B cell (primary cell): ENCODE data around the gene ZFP90. TPM values are rescaled to one million over a fixed set of nuclear protein-coding genes. Genes with fewer than 3 reads are reported as not detected.

Experiments
- ATAC-seq: fragments of 200-7000 bp; cut with Tn5 transposase; one replicate; pipeline ENCODE4 v1.10.0; 2021; ENCODE audit warnings: low read depth, mild to moderate bottlenecking, moderate number of reproducible peaks, moderate library complexity
- CTCF ChIA-PET: fragments of 350-600 bp; sonication (Branson Sonifier 250); formaldehyde crosslinking; loops from one replicate; lab custom pipeline; 2021; ENCODE audit warnings: antibody characterized with exemption, inconsistent platforms; lab: Charles Lee
- POLR2A ChIA-PET: fragments of 350-600 bp; sonication (Branson Sonifier 250); formaldehyde crosslinking; loops from one replicate; lab custom pipeline; 2021; ENCODE audit warnings: antibody characterized with exemption; lab: Charles Lee
- DNase-seq: peaks from one replicate; pipeline ENCODE4 v3.0.0; 2013
- H2AFZ ChIP-seq: 2 replicates; pipeline ENCODE4 v1.6.1; 2012; ENCODE audit warnings: mild to moderate bottlenecking, low read depth, low read length; ENCODE audit not compliant: insufficient read depth, poor library complexity, severe bottlenecking
- H3K27ac ChIP-seq, 2 donors: 1 replicate in 1 of 2; 2 replicates in 1 of 2; pipeline ENCODE4 v1.5.1; 2012 to 2013; ENCODE audit warnings: low read length in 2 of 2, mild to moderate bottlenecking in 2 of 2, moderate library complexity in 1 of 2
- H3K27me3 ChIP-seq, 4 experiments: fragments of 200-600 bp in 1 of 4; sonication (generic) in 1 of 4; replicated peaks in 1 of 4; 1 replicate in 2 of 4; 2 replicates in 2 of 4; pipeline versions ENCODE4 v1.6.1 to v1.7.0; 2013 to 2016; ENCODE audit warnings: low read length in 3 of 4, mild to moderate bottlenecking in 2 of 4, mixed read lengths in 1 of 4, moderate library complexity in 1 of 4; ENCODE audit not compliant: insufficient read depth in 4 of 4, control insufficient read depth in 3 of 4; ENCODE audit errors: control extremely low read depth in 1 of 4
- H3K36me3 ChIP-seq, 2 experiments: replicated peaks in 1 of 2; 1 replicate in 1 of 2; 2 replicates in 1 of 2; pipeline versions ENCODE4 v1.6.1 to v1.7.1; 2013; ENCODE audit warnings: low read length in 1 of 2; ENCODE audit not compliant: insufficient read depth in 2 of 2, control insufficient read depth in 1 of 2; ENCODE audit errors: control extremely low read depth in 1 of 2, extremely low read depth in 1 of 2
- H3K4me1 ChIP-seq, 2 donors: fragments of 200-600 bp in 1 of 2; sonication (generic) in 1 of 2; 1 replicate in 1 of 2; 2 replicates in 1 of 2; pipeline versions ENCODE4 v1.5.1 to v1.6.1; 2013 to 2017; ENCODE audit warnings: low read length in 2 of 2; ENCODE audit not compliant: control insufficient read depth in 2 of 2, insufficient read depth in 2 of 2
- H3K4me2 ChIP-seq: replicated peaks from 2 replicates; pipeline ENCODE3; 2012; ENCODE audit warnings: mild to moderate bottlenecking, low read depth, low read length; ENCODE audit not compliant: poor library complexity, severe bottlenecking
- H3K4me3 ChIP-seq, 5 experiments: fragments of 200-600 bp in 1 of 5; sonication (generic) in 1 of 5; 1 replicate in 3 of 5; 2 replicates in 2 of 5; pipeline versions ENCODE4 v1.5.1 to v1.7.0; 2011 to 2016; ENCODE audit warnings: low read length in 4 of 5, mild to moderate bottlenecking in 4 of 5, low read depth in 2 of 5, control low read depth in 1 of 5, moderate library complexity in 1 of 5; ENCODE audit not compliant: insufficient read depth in 1 of 5; ENCODE audit errors: control extremely low read depth in 1 of 5, extremely low read depth in 1 of 5
- H3K79me2 ChIP-seq: fragments of 200-600 bp; sonication (generic); one replicate; pipeline ENCODE4 v1.6.0; 2016; ENCODE audit warnings: low read length; ENCODE audit not compliant: control insufficient read depth, insufficient read depth
- H3K9ac ChIP-seq: fragments of 200-600 bp; sonication (generic); 2 replicates; pipeline ENCODE4 v1.6.1; 2017; ENCODE audit warnings: mild to moderate bottlenecking, low read length, moderate library complexity
- H3K9me3 ChIP-seq, 3 donors: one replicate each; pipeline versions ENCODE4 v1.6.1 to v1.7.1; 2013; ENCODE audit warnings: low read length in 2 of 3; ENCODE audit not compliant: control insufficient read depth in 2 of 3, insufficient read depth in 1 of 3; ENCODE audit errors: control extremely low read depth in 1 of 3
- H4K20me1 ChIP-seq: 2 replicates; pipeline ENCODE4 v1.6.0; 2012; ENCODE audit warnings: mild to moderate bottlenecking, low read length; ENCODE audit not compliant: insufficient read depth, control insufficient read depth, poor library complexity, severe bottlenecking
- H3K27ac Mint-ChIP-seq: one replicate; pipeline ENCODE4 v1.8.0; 2021; ENCODE audit warnings: mixed read lengths
- H3K27me3 Mint-ChIP-seq: one replicate; pipeline ENCODE4 v1.8.0; 2021; ENCODE audit warnings: mixed read lengths
- H3K4me1 Mint-ChIP-seq: one replicate; pipeline ENCODE4 v1.8.0; 2021; ENCODE audit warnings: mixed read lengths
- H3K4me3 Mint-ChIP-seq: one replicate; pipeline ENCODE4 v1.8.0; 2021; ENCODE audit warnings: mixed read lengths
- H3K9me3 Mint-ChIP-seq: one replicate; pipeline ENCODE4 v1.8.0; 2022; ENCODE audit warnings: mixed read lengths; ENCODE audit not compliant: insufficient read depth
- EZH2 ChIP-seq: IDR thresholded peaks from 2 replicates; pipeline ENCODE4 v1.6.1; 2012; ENCODE audit warnings: borderline replicate concordance, low read depth, mild to moderate bottlenecking, moderate library complexity, low read length; ENCODE audit not compliant: insufficient read depth, poor library complexity, severe bottlenecking
- WGBS: methylation state at CpG from one replicate; pipeline ENCODE4 v1.1.5; 2013; ENCODE audit warnings: missing lambda C conversion rate; ENCODE audit not compliant: insufficient coverage; 5-methylcytosine and 5-hydroxymethylcytosine counted together
- intact Hi-C: fragments of 100-400 bp; cut with micrococcal nuclease; formaldehyde crosslinking; loops from one replicate; pipeline ENCODE4 v1.10.0; 2022
- polyA plus RNA-seq: library from polyadenylated mRNA; depleted of rRNA; stranded (reverse); fragments of >200 nt; gene quantifications from 2 replicates; pipeline ENCODE4 v1.2.3, GENCODE V29; 2012
- total RNA-seq, 2 donors: library from RNA; stranded (reverse); fragments of 120-200 nt in 1 of 2; gene quantifications; 1 replicate in 1 of 2; 2 replicates in 1 of 2; pipeline versions ENCODE4 v1.2.3 to v1.2.4, GENCODE V29; 2013 to 2022
- TF ChIP-seq, protein P1 (sequence below): fragments of 200-600 bp; IDR thresholded peaks from one replicate; pipeline ENCODE4 v1.8.0; 2022; ENCODE audit warnings: antibody characterized with exemption, mild to moderate bottlenecking

The ZFP90 gene
- total and polyA plus RNA-seq, 2 donors (not counting 1 experiment from before 2014, with no cell fraction given) = 16.5 to 30.7 TPM

DNA sequence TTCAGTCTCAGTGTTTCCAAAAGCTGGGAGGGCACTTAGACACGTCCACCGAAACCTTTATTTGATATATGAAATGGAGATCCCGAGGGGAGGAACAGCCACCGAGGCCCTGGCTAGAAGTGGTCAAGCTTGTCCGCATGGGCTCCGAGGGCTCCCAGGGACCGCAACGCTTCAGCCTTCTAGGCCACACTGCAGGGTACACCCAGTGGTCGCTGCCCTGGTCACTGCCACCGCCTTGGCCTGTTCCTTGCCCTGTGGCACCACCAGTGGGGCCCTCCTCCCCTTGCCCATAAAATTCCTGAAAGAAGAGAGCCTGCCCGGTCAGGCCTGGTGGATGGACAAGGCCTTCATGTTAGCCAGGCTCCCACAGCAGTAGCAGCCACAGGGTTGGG, 46.9 kb upstream of the ZFP90 start:
- ATAC-seq = no peak
- peaks cover 0 to 7% (median 0%) of the 10 kb centered on the region in 3 donors for H3K9me3 ChIP-seq
- no peaks in the 10 kb centered on the region for H3K27me3 Mint-ChIP-seq

More for the DNA sequence above, 46.9 kb upstream of the ZFP90 start:
- peak overlapping the region; percentile 25 for H3K4me2 ChIP-seq
- Mint-ChIP-seq H3K9me3 (peaks cover 2% of the 10 kb centered on the region), H3K27ac (no peak overlapping the region), H3K4me3 (no peak overlapping the region), H3K4me1 (peaks cover 18% of the 10 kb centered on the region)
- H4K20me1 ChIP-seq = no peaks in the 10 kb centered on the region
- TF ChIP-seq, protein P1, sequence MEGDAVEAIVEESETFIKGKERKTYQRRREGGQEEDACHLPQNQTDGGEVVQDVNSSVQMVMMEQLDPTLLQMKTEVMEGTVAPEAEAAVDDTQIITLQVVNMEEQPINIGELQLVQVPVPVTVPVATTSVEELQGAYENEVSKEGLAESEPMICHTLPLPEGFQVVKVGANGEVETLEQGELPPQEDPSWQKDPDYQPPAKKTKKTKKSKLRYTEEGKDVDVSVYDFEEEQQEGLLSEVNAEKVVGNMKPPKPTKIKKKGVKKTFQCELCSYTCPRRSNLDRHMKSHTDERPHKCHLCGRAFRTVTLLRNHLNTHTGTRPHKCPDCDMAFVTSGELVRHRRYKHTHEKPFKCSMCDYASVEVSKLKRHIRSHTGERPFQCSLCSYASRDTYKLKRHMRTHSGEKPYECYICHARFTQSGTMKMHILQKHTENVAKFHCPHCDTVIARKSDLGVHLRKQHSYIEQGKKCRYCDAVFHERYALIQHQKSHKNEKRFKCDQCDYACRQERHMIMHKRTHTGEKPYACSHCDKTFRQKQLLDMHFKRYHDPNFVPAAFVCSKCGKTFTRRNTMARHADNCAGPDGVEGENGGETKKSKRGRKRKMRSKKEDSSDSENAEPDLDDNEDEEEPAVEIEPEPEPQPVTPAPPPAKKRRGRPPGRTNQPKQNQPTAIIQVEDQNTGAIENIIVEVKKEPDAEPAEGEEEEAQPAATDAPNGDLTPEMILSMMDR = no peak
- TF ChIP-seq EZH2 = no peak
- no peak overlapping the region for H3K9ac ChIP-seq
- H3K79me2 ChIP-seq = no peaks in the 10 kb centered on the region
- POLR2A ChIA-PET = no interaction called here
- no peak overlapping the region for H3K27ac ChIP-seq
- peaks cover 0 to 7% (median 0%) of the 10 kb centered on the region in 4 experiments for H3K27me3 ChIP-seq
- WGBS = 95% methylated on average over 11 of the region's 11 CpGs
- DNase-seq = no peak
- CTCF ChIA-PET = interaction anchor here (1.0 kb wide), 1 partner anchor 29 kb away, joined by 3 read pairs; no protein-coding TSS in a partner anchor
- peaks cover 22 to 25% of the 10 kb centered on the region in 2 donors for H3K4me1 ChIP-seq
- H3K36me3 ChIP-seq = no peaks in the 10 kb centered on the region
- no peak overlapping the region for H2AFZ ChIP-seq
- no peak overlapping the region for H3K4me3 ChIP-seq
- intact Hi-C loops = no loop called here
